ENCODE results near the gene PTGES2. TPM values are rescaled to one million over a fixed set of nuclear protein-coding genes. Genes with fewer than 3 reads are reported as not detected.

The PTGES2 gene
- total and polyA plus RNA-seq, 2 of the 13 experiments (the other 11 are each of a cell fraction or from before 2014, with no cell fraction given): 63.7 to 79.8 TPM

GRCh38 chr9:128117613-128118471 is 9.7 kb downstream of the PTGES2 start (continued):
- TF ChIP-seq ARID3A (IDR thresholded peaks at IDR 0.05; ENCODE audit: low read depth, low read length): peak; percentile 72; the same call in 1 of the 2 replicates
- TF ChIP-seq KMT2B (CRISPR knock-in tag; IDR thresholded peaks at IDR 0.05): no peak
- no peak for TF ChIP-seq U2AF2 (IDR thresholded peaks at IDR 0.05; ENCODE audit: low read depth, low read length)
- no peak for TF ChIP-seq ZNF576 (CRISPR knock-in tag; IDR thresholded peaks at IDR 0.05)
- no peak for TF ChIP-seq IRX3 (CRISPR knock-in tag; IDR thresholded peaks at IDR 0.05; ENCODE audit: borderline replicate concordance, low read depth)
- no peak for TF ChIP-seq DBP (CRISPR knock-in tag; IDR thresholded peaks at IDR 0.05; ENCODE audit: not compliant biosample characterization)
- TF ChIP-seq SMAD9 (CRISPR knock-in tag; IDR thresholded peaks at IDR 0.05): no peak
- no peak for TF ChIP-seq ZNF512 (CRISPR knock-in tag; IDR thresholded peaks at IDR 0.05)
- no peak for TF ChIP-seq IRF9 (CRISPR knock-in tag; IDR thresholded peaks at IDR 0.05; ENCODE audit: borderline replicate concordance)
- TF ChIP-seq MAF1 (CRISPR knock-in tag; IDR thresholded peaks at IDR 0.05; ENCODE audit: borderline replicate concordance): no peak
- TF ChIP-seq DDIT3 (CRISPR knock-in tag; IDR thresholded peaks at IDR 0.05): no peak
- no peak for TF ChIP-seq FOXO4 (CRISPR knock-in tag; conservative IDR thresholded peaks at IDR 0.05)
- TF ChIP-seq ZNF616 (CRISPR knock-in tag; IDR thresholded peaks at IDR 0.05; ENCODE audit: low read depth): no peak
- TF ChIP-seq HOXA9 (CRISPR knock-in tag; IDR thresholded peaks at IDR 0.05; ENCODE audit: borderline replicate concordance): no peak
- peak; percentile 73 for TF ChIP-seq MIER3 (CRISPR knock-in tag; IDR thresholded peaks at IDR 0.05; ENCODE audit: borderline replicate concordance)
- TF ChIP-seq ZNF101 (CRISPR knock-in tag; IDR thresholded peaks at IDR 0.05; ENCODE audit: borderline replicate concordance, low read depth): no peak
- no peak for TF ChIP-seq TOPORS (CRISPR knock-in tag; IDR thresholded peaks at IDR 0.05)
